Activated naive CD8-positive, alpha-beta T cell treated with anti-CD3 and anti-CD28 coated beads for 36 hours (primary cell): ENCODE results near the gene TBX2. TPM values are rescaled to one million over a fixed set of nuclear protein-coding genes. Genes with fewer than 3 reads are reported as not detected.

Experiments used
- DNase-seq: peaks from one replicate; pipeline ENCODE4 v3.0.0; 2021
- H3K27ac Mint-ChIP-seq: one replicate; pipeline ENCODE4 v1.8.0; 2022; ENCODE audit warnings: mild to moderate bottlenecking, moderate library complexity, mixed read lengths
- H3K27me3 Mint-ChIP-seq: one replicate; pipeline ENCODE4 v1.8.0; 2022; ENCODE audit warnings: mild to moderate bottlenecking, mixed read lengths
- H3K36me3 Mint-ChIP-seq: one replicate; pipeline ENCODE4 v1.8.0; 2021; ENCODE audit warnings: mild to moderate bottlenecking, mixed read lengths
- H3K4me1 Mint-ChIP-seq: one replicate; pipeline ENCODE4 v1.8.0; 2021; ENCODE audit warnings: mixed read lengths
- H3K4me3 Mint-ChIP-seq: one replicate; pipeline ENCODE4 v1.8.0; 2022; ENCODE audit warnings: mild to moderate bottlenecking, moderate library complexity, mixed read lengths
- H3K9me3 Mint-ChIP-seq: one replicate; pipeline ENCODE4 v1.8.0; 2022; ENCODE audit warnings: mixed read lengths
- total RNA-seq, 2 experiments: library from RNA; stranded (reverse); gene quantifications; one replicate each; pipeline ENCODE4 v1.2.3, GENCODE V29; 2021

Gene TBX2
- total RNA-seq, 2 experiments from 2014 or later: not detected

DNA sequence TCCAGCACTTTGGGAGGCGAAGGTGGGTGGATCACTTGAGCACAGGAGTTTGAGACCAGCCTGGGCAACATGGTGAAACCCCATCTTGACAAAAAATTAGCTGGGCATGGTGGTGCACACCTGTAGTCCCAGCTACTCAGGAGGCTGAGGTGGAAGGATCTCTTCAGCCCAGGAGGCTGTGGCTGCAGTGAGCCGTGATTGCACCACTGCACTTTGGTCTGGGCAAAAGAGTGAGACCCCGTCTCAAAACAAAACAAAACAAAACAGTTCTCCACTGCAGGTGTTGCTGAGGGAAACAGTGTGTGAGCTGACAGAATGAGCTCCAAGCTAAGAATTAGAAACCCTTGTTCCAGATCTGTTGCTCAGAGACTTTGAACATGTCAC lies 35.2 kb upstream of the TBX2 start:
- Mint-ChIP-seq H3K27ac (no peak overlapping the region), H3K4me3 (no peak overlapping the region), H3K36me3 (no peaks in the 10 kb centered on the region), H3K9me3 (no peaks in the 10 kb centered on the region), H3K4me1 (no peaks in the 10 kb centered on the region), H3K27me3 (no peaks in the 10 kb centered on the region)
- no peak for DNase-seq

DNA sequence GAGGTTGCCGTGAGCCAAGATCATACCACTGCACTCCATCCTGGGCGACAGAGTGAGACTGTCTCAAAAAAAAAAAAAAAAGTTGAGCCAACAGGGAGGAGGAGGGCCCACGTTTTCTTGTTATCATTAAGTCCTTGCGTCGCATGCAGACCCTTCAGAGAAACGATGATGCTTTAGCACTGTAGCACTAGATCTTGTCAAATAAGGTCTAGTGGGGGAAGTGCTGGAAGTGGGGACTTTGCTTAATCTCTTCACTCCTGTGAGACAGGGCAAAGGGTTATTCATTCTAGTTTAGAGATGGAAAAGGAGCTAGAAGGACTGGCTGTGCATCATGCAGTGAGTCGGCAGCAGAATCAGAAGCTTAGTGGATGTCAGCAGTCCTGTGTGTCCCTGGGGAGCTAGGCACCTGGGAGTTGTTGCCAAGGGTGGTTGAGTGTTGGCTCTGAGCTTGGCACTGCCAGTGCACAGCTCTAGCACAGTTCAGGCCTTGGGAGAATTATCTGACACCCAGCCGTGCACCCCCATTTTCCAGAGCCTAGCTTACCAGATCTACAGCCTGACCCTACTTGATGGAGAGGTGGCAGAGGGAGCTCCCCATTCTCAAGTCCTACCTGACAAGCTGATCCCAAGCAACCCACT lies 33.4 kb upstream of the TBX2 start:
- Mint-ChIP-seq H3K9me3 (no peaks in the 10 kb centered on the region), H3K4me1 (no peaks in the 10 kb centered on the region)

DNA sequence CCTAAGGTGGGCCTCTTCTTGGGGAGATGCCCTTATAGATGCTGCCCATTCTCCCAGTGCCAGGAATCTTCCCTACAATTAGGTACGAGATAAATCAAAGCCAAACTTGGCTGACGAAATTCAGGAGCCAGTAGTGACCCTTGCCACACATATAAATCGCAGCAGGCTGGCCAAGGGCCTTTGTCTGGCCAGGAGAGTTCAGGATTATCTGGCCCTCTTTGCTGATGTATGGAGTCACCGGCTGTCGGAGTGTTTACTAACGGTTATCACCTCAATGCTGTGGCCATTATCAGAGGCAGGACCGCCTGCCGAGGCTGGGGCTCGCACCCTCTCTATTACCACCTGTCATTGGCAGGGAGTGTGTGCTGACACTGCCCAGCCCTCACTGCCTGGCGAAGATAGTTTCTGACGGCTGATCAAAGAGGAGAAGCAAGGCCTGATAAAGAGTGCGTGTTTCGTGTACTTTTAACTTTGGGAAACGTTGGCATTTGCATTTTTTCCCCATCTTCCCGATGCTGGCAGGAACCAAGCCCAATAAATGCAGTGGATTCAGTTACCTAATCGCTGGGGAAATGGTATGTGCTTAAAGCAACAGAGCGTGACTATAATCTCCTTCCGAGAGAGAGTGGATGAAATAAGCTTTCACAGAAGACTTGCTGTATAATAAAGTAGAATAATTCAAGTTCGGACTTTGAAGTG lies 32.8 kb upstream of the TBX2 start:
- Mint-ChIP-seq H3K4me1 (no peaks in the 10 kb centered on the region), H3K36me3 (no peaks in the 10 kb centered on the region), H3K27me3 (no peaks in the 10 kb centered on the region), H3K4me3 (no peak overlapping the region), H3K9me3 (no peaks in the 10 kb centered on the region), H3K27ac (no peak overlapping the region)
- DNase-seq: no peak

More for the DNA sequence above, 33.4 kb upstream of the TBX2 start:
- no peak for DNase-seq
- no peak overlapping the region for H3K4me3 Mint-ChIP-seq
- H3K36me3 Mint-ChIP-seq: no peaks in the 10 kb centered on the region
- H3K27ac Mint-ChIP-seq: no peak overlapping the region
- H3K27me3 Mint-ChIP-seq: no peaks in the 10 kb centered on the region

DNA sequence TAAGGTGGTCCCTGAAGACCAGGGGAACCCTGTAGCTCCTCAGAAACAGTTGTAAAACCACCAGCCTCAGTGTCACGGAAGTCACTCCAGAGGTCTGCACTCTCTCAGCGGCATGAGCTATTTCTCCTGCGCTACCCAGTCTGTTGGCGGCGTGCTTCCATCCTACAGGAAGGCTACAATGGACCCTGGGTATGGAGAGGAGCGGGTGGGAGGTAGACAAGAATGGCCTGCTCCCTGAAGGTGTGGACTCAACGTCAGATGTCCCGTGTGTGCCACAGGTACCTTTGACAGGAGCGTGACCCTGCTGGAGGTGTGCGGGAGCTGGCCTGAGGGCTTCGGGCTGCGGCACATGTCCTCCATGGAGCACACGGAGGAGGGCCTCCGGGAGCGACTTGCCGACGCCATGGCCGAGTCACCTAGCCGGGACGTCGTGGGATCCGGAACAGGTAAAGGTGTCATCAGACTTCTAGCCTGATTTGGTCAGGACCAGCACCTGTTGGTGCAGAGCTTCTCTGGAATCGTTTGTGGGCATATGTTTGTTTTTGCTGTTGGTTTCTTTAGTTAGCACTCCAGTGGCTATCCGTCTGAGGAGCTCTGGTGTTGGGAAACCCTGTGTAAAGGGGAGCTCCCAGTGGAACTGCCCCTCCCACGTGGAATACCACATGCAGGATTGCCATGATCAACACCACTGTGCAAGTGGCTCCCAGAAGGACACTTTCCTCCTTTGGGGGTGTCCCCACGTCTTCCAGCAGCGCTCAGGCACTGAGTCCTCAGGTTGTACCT lies 31.4 kb upstream of the TBX2 start:
- no peak for DNase-seq
- no peaks in the 10 kb centered on the region for H3K4me1 Mint-ChIP-seq

DNA sequence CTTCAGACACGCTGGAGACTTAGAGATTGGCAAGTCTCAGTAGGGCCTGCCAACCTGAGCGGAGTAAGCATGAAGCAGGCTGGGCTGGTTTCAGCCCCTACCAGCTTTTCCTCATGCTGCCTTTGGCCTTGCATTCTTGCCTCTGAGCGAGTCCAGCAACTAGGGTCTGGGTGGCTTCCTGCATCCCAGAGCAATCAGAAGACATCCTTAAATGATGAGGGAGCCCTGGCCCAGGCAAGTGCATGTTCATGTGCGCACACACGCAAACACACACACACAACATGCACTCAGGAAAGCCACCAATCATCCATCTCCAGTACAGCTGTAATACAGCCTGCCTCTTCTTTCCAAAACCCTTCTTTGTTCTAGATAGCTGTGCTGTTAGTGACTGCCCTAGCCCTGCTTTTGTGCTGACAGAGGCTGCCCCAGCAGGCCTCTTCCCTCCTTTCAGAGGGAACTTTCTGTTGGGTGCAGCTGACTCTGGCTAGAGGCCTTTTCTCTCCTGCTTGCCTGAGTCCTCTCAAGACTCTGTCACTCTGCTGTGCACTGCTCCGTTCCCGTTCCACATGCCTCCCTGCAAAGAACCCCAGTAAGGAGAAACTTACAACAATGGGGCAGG lies 30.7 kb upstream of the TBX2 start:
- H3K27me3 Mint-ChIP-seq: no peaks in the 10 kb centered on the region
- no peak overlapping the region for H3K27ac Mint-ChIP-seq
- no peak for DNase-seq
- no peak overlapping the region for H3K4me3 Mint-ChIP-seq
- H3K9me3 Mint-ChIP-seq: no peaks in the 10 kb centered on the region
- H3K36me3 Mint-ChIP-seq: no peaks in the 10 kb centered on the region
- no peaks in the 10 kb centered on the region for H3K4me1 Mint-ChIP-seq

More for the DNA sequence above, 31.4 kb upstream of the TBX2 start:
- Mint-ChIP-seq H3K27me3 (no peaks in the 10 kb centered on the region), H3K4me3 (no peak overlapping the region), H3K36me3 (no peaks in the 10 kb centered on the region), H3K9me3 (no peaks in the 10 kb centered on the region), H3K27ac (no peak overlapping the region)

DNA sequence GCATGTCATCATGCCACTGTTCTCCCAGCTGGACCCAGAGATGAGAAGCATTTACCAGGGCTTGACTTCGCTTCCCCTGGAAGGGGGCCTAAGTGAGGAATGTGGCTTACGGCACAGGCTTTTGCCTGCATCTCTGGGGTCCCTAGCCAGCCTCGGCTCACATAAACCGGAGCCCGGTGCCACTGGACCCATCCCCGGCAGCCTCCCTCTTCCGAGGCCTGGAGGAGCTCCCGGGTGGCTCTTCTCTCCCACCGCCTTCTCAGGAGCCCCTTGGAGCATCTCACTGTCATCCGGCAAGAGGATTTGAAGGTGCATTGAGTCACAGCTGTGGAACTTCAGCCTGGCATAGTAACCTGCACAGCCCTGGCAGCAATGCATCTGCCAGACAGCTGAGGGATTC lies 29.9 kb upstream of the TBX2 start:
- no peak overlapping the region for H3K27ac Mint-ChIP-seq
- H3K27me3 Mint-ChIP-seq: no peaks in the 10 kb centered on the region
- no peaks in the 10 kb centered on the region for H3K9me3 Mint-ChIP-seq
- H3K36me3 Mint-ChIP-seq: no peaks in the 10 kb centered on the region
- no peak for DNase-seq
- H3K4me3 Mint-ChIP-seq: no peak overlapping the region
- no peaks in the 10 kb centered on the region for H3K4me1 Mint-ChIP-seq

DNA sequence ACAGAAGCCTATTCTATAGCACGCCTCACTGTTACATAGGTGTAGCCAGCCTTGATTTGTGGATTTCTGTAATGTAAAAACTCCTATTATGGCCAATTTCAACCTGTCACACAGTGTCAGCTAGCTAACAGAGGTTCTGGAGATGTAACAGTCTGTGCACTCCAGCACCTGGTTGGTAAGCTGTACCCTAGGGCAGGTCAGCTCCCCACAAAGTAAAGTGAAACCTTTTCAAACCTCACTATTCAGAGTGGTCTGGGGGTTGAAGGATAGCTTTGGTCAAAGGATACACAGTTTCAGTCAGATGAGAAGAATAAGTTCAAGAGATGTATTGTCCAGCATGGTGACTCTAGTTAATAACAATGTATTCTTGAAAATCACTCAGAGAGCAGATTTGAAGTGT lies 28.5 kb upstream of the TBX2 start:
- H3K4me3 Mint-ChIP-seq: no peak overlapping the region
- no peaks in the 10 kb centered on the region for H3K36me3 Mint-ChIP-seq
- H3K27ac Mint-ChIP-seq: no peak overlapping the region
- H3K27me3 Mint-ChIP-seq: no peaks in the 10 kb centered on the region
- no peaks in the 10 kb centered on the region for H3K4me1 Mint-ChIP-seq
- no peak for DNase-seq
- H3K9me3 Mint-ChIP-seq: no peaks in the 10 kb centered on the region

DNA sequence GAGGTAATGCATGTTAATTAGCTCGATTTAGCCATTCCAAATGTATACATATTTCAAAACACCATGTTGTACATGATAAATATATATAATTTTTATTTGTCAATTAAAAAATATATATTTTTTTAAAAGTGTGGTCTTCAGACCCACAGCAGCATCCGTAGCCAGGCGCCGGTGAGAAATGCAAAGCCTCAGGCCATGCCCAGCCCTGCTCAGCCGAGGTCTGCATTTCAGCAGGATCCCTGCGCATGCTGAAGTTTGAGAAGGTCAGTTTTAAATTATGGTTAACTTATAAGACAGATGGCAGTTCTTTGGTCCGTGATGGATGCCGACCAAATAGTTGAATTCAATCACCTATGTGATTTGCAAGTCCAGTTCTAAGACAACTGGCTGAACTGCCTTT lies 28.0 kb upstream of the TBX2 start:
- Mint-ChIP-seq H3K4me1 (no peaks in the 10 kb centered on the region), H3K36me3 (no peaks in the 10 kb centered on the region), H3K4me3 (no peak overlapping the region), H3K27me3 (no peaks in the 10 kb centered on the region), H3K9me3 (no peaks in the 10 kb centered on the region), H3K27ac (no peak overlapping the region)
- no peak for DNase-seq

DNA sequence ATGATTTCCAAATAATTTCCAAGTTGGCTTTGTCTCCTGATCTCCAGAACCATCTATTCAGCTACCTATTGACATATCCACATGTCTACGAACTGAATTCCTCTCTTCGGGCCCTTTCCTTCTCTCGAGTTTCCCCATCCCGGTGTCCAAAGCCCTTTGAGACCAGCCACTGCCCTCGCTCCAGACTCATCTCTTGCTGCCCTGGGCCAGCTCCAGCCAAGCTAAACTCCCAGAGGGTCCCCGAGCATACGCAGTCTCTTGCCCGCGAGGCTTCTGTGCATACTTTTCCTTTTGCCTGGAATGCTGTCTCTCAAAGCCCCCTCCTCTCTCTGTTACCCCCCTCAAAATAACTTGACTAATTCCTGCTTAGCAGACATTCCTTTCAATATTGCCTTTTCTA lies 27.2 kb upstream of the TBX2 start:
- Mint-ChIP-seq H3K9me3 (no peaks in the 10 kb centered on the region), H3K27me3 (no peaks in the 10 kb centered on the region), H3K4me1 (no peaks in the 10 kb centered on the region), H3K36me3 (no peaks in the 10 kb centered on the region), H3K27ac (no peak overlapping the region), H3K4me3 (no peak overlapping the region)
- no peak for DNase-seq

DNA sequence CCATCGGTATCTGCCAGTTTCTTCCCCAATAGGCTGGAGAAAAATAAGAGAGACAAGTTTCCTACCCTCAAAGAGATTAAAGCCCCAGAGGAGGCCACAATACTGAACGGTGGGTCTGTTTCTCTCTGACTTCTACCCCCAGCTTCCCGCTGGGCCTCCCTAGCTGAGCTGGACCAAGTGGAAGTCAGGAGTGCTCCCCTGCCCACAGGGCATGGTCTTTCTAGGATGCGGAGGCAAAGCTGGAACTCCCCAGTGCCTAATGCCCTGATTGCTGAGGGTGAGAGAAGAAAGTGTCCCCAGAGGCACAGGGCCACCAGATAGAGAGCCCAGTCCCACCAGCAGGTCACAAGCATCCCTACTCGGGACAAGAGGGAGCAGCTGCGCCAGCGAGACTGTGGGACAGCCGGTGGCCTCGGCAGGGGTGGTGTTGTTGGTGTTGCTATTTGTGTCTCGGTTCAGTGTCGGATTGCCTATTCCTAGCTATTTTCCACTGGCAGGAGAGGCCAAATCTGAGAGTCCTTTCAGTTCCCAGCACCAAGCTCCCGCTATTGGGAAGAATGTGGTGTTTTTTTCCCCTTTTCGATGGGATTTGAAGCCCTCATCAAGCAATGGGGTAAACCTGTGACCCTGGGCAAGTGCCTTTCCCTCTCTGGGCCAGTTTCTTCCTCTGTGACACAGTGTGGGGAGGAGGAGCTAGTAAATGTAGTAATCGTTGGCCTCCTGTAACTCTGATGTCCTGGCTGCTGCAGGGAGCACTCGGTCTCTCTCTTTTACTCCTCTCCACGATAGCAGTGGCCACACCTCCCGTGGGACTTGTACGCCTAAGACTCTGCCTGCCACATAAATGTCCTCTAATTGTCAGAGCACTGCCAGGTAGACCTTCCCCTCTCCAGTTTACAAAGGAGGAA lies 22.5 kb upstream of the TBX2 start:
- Mint-ChIP-seq H3K9me3 (no peaks in the 10 kb centered on the region), H3K27ac (no peak overlapping the region), H3K27me3 (no peaks in the 10 kb centered on the region), H3K4me1 (no peaks in the 10 kb centered on the region), H3K4me3 (no peak overlapping the region), H3K36me3 (peaks cover 2% of the 10 kb centered on the region)
- no peak for DNase-seq

DNA sequence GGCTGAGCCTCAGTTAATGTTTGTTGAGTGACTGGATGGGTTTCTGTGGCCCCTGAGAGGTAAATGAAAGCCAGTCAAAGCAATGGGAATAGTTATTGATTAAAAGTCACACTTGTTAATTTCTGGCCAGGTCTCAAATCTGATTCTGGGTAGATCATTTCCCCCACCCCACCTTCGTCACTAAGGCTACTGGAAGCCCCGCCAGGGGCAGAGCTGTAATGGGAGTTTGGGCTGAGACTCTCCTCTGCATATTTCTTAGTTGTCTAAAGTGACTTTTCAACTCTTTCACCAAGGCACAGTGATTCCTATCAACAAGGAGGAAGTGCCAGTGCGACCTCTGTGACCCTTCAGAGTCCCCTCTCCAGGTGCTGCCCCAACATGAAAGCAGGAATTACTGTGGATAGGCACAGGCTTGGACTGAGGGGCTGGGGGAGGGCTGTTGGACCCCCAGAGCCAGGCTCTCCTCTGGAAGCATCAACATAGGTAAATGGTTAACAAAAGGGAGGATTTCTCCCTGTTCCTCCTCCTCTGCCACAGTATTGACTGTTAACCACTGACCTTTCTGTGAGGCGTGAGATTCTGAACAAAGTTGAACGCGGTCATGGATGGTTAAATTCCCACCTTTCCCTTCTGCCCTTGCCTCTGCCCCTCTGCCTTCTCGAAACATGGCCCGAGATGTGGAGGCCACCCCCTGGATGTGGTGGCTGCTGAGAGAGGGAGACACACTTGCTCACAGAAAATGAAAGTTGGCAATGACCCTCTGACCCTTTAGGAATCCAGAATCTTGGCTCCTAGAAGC lies 20.8 kb upstream of the TBX2 start:
- H3K9me3 Mint-ChIP-seq: no peaks in the 10 kb centered on the region
- peaks cover 2% of the 10 kb centered on the region for H3K36me3 Mint-ChIP-seq
- no peak overlapping the region for H3K4me3 Mint-ChIP-seq
- H3K27ac Mint-ChIP-seq: no peak overlapping the region
- DNase-seq: no peak
- no peaks in the 10 kb centered on the region for H3K4me1 Mint-ChIP-seq
- no peaks in the 10 kb centered on the region for H3K27me3 Mint-ChIP-seq

DNA sequence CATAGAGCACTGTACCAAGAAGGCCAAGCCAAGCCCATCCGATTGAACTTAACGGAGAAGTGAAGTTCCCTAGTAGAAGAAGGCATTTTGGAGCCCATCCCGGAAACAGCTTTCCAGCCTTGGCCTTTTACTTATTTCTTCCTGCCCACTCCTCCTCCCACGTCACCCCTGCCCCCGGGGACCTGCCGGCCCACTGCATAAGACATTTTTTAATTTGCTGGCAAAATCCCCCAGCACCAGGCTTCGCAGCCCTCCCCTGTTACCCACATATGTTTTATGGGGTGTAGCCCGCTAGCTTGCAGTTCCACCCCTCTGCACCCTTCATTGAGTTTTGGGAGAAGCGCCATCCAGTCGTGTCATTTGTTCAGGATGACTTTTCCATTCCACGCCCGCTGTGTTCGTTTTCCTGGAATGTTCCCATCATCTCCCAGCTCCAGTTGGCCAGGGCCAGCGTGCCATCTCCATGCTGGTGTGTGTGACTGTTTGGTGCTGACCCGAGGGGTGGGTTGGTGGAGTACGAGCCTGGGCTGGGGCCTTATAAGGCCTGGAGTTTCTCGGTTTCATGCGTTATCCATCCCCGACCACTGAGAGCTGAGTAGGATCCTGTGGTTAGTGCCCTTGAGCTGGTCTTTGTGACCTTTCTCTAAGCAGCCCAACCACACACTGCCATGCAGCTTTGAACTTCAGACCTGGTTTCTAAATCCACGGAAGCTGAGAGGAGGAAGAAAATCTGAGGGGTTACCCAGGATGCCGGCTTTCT lies 20.0 kb upstream of the TBX2 start:
- Mint-ChIP-seq H3K27me3 (no peaks in the 10 kb centered on the region), H3K27ac (no peak overlapping the region), H3K4me1 (no peaks in the 10 kb centered on the region), H3K9me3 (no peaks in the 10 kb centered on the region), H3K36me3 (peaks cover 2% of the 10 kb centered on the region), H3K4me3 (no peak overlapping the region)
- no peak for DNase-seq

DNA sequence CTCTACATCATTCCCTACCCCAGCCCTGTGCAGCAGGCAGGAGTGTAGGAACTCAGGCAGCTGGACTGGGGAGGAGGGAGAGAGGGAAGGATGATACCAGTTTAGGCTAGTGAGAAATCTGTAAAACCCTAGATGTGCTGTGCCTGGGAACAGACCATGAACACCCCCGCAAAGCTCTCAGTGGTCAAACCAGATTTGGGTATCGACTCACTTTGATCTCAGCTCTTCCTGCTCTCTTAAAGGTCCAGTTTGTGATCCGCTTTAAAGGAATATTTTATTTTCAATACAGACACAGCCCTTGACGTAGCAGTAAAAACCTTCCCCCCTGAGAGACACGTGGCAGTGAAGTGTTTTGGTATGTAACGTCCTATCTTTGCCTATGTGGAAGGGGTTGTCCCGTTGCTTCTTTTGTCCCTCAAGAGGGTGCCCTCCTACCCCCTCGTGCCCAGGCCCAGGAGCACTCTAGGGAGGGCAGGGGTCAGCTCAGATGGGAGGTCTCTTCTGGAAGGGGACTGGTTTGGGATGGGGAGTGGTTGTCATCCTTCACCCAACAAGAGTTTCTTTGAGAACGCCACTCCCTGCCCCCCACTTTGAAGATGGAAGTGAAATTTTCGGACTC lies 19.3 kb upstream of the TBX2 start:
- Mint-ChIP-seq H3K4me1 (no peaks in the 10 kb centered on the region), H3K27me3 (no peaks in the 10 kb centered on the region), H3K36me3 (peaks cover 2% of the 10 kb centered on the region), H3K4me3 (no peak overlapping the region), H3K9me3 (no peaks in the 10 kb centered on the region), H3K27ac (no peak overlapping the region)
- no peak for DNase-seq
